ENCODE data around the gene ATAD3B. TPM values are rescaled to one million over a fixed set of nuclear protein-coding genes. Genes with fewer than 3 reads are reported as not detected.
"Not testable (repeated sequence)": the region's sequence is repeated elsewhere in the genome, so short reads cannot be mapped to it uniquely, and the experiment has no call there.

The ATAD3B gene
- polyA plus RNA-seq, 4 donors = 17.4 to 34.5 (median 19.4) TPM

DNA sequence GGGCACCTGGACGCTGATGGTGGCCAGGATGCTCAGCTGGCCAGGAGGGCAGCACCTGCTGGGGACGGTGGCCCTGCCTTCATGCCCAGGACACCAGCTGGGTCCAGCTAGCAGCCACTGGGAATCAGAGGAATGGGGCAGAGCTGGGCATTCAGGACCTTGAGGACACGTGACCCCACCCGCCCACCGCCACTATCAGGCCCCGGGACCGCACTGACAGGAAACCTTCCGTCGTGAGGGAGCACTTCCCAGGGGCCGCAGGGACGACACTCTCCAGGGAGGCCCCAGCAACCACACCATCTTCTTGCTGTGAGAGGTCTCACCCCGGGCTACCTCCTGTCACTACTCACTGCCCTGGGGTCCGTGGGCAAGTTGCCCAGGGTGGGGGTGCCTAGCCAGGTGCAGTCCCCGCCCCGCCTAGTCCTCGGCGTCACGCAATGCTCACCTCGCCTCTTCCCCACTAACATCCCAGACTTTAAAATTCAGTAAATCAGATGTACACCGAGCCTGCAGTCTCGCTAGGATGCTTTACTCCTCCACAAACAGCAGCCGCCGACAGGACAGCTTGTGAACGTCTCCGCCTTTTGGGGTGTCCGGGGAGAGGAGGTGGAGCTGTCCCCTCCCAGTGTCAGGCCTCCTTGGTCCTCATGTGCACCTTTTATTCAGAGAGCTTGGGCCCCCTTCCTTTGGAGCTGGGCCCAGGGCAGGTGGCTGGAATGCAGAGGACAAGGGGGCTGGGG, 31.1 kb upstream of the ATAD3B start:
- Histone ChIP-seq H3K27ac (ENCODE audit: low read depth in 1 of 3, low read length in 2 of 3) (no peak overlapping the region), H3K4me3 (ENCODE audit: low read depth in 1 of 3, low read length in 3 of 3) (no peak overlapping the region), H3K9me3 (ENCODE audit: control insufficient read depth in 2 of 2, insufficient read depth in 1 of 2, low read depth in 1 of 2, low read length in 1 of 2) (no peaks in the 10 kb centered on the region), H3K36me3 (ENCODE audit: control insufficient read depth in 3 of 3, insufficient read depth in 2 of 3, low read depth in 1 of 3, low read length in 3 of 3) (peaks cover 0 to 47% (median 0%) of the 10 kb centered on the region in 3 donors), H3K27me3 (ENCODE audit: control insufficient read depth in 3 of 3, insufficient read depth in 3 of 3, low read length in 3 of 3) (no peaks in the 10 kb centered on the region), H3K4me1 (ENCODE audit: control insufficient read depth in 3 of 3, insufficient read depth in 2 of 3, low read depth in 1 of 3, low read length in 2 of 3) (peaks cover 0 to 46% (median 0%) of the 10 kb centered on the region in 3 donors)
- no peak for DNase-seq
- no peak for FAIRE-seq
- WGBS, 3 donors = 54 to 73% (median 54%) methylated on average over 24 to 26 of the region's 26 CpGs

DNA sequence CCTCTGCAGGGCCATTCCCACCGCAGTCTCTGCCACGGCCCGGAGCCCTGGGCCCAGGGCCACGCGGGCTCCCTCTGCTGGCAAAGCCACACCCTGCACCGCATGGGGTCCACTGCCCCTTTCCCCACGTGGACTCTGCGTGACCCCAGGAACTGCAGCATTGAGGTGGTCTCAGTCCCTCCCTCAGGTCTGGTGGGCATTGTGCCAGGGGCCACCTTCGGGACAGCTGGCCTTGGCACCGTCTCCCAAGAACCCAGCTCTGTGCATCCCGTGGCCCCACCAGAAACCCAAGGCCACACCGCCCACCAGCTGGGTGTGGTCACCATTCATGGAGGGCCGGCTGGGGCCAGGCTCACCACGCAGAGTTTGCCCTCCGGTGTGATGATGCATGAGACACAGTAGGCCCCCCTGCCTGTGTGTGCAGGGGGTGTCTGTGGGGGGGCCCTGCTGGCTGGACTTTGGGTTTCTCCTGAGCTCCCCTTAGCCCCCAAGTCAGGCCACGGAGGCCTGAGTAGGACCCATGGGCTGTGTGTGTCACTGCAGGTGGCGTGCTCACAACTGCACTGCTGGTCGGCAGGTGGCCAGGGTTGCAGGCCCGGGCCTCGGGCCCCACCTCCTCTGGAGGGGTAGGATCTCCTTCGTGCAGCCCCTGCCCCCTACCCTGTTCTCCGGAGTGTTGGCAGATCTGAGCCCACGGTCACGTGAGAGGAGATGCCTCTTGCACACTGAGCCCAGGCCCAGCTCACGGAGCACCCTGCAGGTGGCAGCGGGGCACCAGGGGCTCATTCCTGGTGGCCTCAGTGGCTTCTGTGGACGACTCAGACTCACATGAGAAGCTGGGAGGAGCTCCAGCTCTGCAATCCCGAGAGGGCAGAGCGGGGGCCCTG, 30.3 kb upstream of the ATAD3B start:
- Histone ChIP-seq H3K27ac (ENCODE audit: low read depth in 1 of 3, low read length in 2 of 3) (no peak overlapping the region), H3K4me1 (ENCODE audit: control insufficient read depth in 3 of 3, insufficient read depth in 2 of 3, low read depth in 1 of 3, low read length in 2 of 3) (peaks cover 0 to 42% (median 0%) of the 10 kb centered on the region in 3 donors), H3K27me3 (ENCODE audit: control insufficient read depth in 3 of 3, insufficient read depth in 3 of 3, low read length in 3 of 3) (no peaks in the 10 kb centered on the region), H3K4me3 (ENCODE audit: low read depth in 1 of 3, low read length in 3 of 3) (no peak overlapping the region), H3K36me3 (ENCODE audit: control insufficient read depth in 3 of 3, insufficient read depth in 2 of 3, low read depth in 1 of 3, low read length in 3 of 3) (peaks cover 0 to 47% (median 0%) of the 10 kb centered on the region in 3 donors), H3K9me3 (ENCODE audit: control insufficient read depth in 2 of 2, insufficient read depth in 1 of 2, low read depth in 1 of 2, low read length in 1 of 2) (no peaks in the 10 kb centered on the region)
- WGBS, 3 donors = 18 to 35% (median 22%) methylated on average over 29 of the region's 29 CpGs
- FAIRE-seq = no peak
- peak; percentile 45 to 73 for DNase-seq

DNA sequence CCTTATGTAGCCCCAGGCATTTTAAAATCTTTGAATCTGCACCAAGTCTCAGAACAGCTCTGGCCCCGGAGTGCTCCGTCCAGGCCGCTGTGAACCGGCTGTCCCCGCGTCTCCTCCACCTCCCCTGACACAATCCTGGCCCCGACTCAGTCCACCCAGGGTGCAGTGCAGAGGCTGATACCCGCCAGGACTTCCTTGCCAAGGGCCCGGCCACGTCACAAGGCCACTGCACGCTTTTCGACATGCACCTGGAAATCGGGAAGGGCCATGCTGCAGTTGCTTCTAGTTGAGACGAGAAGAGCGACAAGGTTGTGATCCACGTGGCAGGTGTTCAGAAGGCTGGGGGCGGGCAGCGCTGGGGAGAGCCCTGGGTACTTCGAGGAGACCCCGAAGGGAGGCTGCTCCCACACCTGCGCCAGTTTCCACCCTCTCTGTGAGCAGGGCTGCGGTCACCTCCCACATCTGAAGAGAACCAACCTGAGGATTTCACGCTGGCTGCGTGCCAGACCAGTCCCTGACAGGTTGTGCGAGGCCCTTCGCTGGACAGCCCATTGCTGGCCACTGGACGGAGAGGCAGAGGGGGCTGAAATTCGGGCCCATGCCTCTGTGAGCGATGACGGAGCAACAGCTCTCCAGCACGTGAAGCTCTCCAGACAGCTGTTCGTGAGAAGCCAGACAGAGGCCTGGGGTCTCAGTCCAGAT, 29.3 kb upstream of the ATAD3B start:
- no peaks in the 10 kb centered on the region for H3K9me3 ChIP-seq (ENCODE audit: control insufficient read depth in 2 of 2, insufficient read depth in 1 of 2, low read depth in 1 of 2, low read length in 1 of 2)
- H3K36me3 ChIP-seq (ENCODE audit: control insufficient read depth in 3 of 3, insufficient read depth in 2 of 3, low read depth in 1 of 3, low read length in 3 of 3) = peaks cover 0 to 41% (median 0%) of the 10 kb centered on the region in 3 donors
- WGBS, 3 donors = 86 to 89% (median 89%) methylated on average over 32 of the region's 32 CpGs
- no peaks in the 10 kb centered on the region for H3K27me3 ChIP-seq (ENCODE audit: control insufficient read depth in 3 of 3, insufficient read depth in 3 of 3, low read length in 3 of 3)
- DNase-seq (peak in 1 of 2 donors; percentile 6), FAIRE-seq (no peak)
- H3K4me3 ChIP-seq (ENCODE audit: low read depth in 1 of 3, low read length in 3 of 3) = no peak overlapping the region
- no peak overlapping the region for H3K27ac ChIP-seq (ENCODE audit: low read depth in 1 of 3, low read length in 2 of 3)
- H3K4me1 ChIP-seq (ENCODE audit: control insufficient read depth in 3 of 3, insufficient read depth in 2 of 3, low read depth in 1 of 3, low read length in 2 of 3) = peaks cover 0 to 33% (median 0%) of the 10 kb centered on the region in 3 donors

DNA sequence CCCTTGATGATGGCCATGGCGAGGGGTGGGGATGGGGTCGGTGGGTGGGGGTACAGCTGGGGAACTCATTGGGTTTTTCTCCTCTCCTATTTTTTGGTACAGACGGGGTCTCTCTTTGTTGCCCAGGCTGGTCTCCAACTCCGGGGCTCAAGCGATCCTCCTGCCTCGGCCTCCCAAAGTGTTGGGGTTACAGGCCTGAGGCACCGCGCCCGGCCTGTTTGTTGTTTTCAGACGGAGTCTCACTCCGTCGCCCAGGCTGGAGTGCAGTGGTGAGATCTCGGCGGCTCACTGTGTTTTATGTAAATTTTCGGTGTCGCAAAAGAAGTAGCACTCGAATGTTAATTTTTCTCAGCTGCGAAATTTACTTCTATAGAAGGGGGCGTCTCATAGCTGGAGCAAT, 24.9 kb upstream of the ATAD3B start:
- WGBS, 3 donors = 93 to 95% (median 95%) methylated on average over 18 to 19 of the region's 19 CpGs
- DNase-seq; FAIRE-seq; H3K4me3 ChIP-seq (ENCODE audit: low read depth in 1 of 3, low read length in 3 of 3); H3K4me1 ChIP-seq (ENCODE audit: control insufficient read depth in 3 of 3, insufficient read depth in 2 of 3, low read depth in 1 of 3, low read length in 2 of 3); H3K9me3 ChIP-seq (ENCODE audit: control insufficient read depth in 2 of 2, insufficient read depth in 1 of 2, low read depth in 1 of 2, low read length in 1 of 2); H3K27me3 ChIP-seq (ENCODE audit: control insufficient read depth in 3 of 3, insufficient read depth in 3 of 3, low read length in 3 of 3); H3K27ac ChIP-seq (ENCODE audit: low read depth in 1 of 3, low read length in 2 of 3); H3K36me3 ChIP-seq (ENCODE audit: control insufficient read depth in 3 of 3, insufficient read depth in 2 of 3, low read depth in 1 of 3, low read length in 3 of 3): not testable (repeated sequence)

DNA sequence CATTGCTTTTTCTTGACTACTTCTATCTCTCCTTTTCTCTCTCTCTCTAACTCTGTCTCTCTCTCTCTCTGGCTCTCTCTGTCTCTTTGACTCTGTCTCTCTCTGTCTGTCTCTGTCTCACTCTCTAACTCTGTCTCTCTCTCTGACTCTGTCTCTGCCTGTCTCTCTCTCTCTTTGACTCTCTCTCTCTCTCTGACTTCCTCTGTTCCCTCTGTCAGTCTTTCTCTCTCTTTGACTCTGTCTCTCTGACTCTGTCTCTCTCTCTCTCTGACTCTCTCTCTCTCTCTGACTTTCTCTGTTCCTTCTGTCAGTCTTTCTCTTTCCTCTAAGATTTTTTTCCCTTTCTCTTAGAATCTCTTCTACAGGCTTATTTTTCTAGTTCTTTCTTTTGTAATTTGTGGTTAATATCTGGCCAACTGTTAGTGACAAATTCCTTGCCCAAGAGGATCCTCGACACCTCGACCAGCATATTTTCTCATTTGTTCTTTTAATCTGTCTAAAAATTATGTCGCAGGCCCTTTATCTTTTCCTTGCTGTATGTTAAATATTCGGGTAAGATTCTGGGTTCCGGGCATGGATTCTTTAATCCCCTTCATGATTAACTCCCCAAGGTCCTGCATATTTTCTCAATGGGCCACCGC, 22.3 kb upstream of the ATAD3B start, which contains the start of gene ATAD3C:
Gene ATAD3C, plus strand, starts transcription at position 591 of the 641 bp plus-strand sequence. CDS start 995 bp downstream, outside the sequence.
- DNase-seq (no peak), FAIRE-seq (no peak)
- Histone ChIP-seq H3K27ac (ENCODE audit: low read depth in 1 of 3, low read length in 2 of 3) (no peak within 1 kb of the TSS), H3K4me3 (ENCODE audit: low read depth in 1 of 3, low read length in 3 of 3) (no peak within 1 kb of the TSS), H3K27me3 (ENCODE audit: control insufficient read depth in 3 of 3, insufficient read depth in 3 of 3, low read length in 3 of 3) (peaks cover 0 to 2% (median 0%) of the 10 kb centered on the region in 3 donors), H3K9me3 (ENCODE audit: control insufficient read depth in 2 of 2, insufficient read depth in 1 of 2, low read depth in 1 of 2, low read length in 1 of 2) (no peaks in the 10 kb centered on the region), H3K36me3 (ENCODE audit: control insufficient read depth in 3 of 3, insufficient read depth in 2 of 3, low read depth in 1 of 3, low read length in 3 of 3) (no peaks in the 10 kb centered on the region), H3K4me1 (ENCODE audit: control insufficient read depth in 3 of 3, insufficient read depth in 2 of 3, low read depth in 1 of 3, low read length in 2 of 3) (no peaks in the 10 kb centered on the region)
- 85 to 91% (median 85%) methylated on average over 6 of the region's 6 CpGs for WGBS, 3 donors

DNA sequence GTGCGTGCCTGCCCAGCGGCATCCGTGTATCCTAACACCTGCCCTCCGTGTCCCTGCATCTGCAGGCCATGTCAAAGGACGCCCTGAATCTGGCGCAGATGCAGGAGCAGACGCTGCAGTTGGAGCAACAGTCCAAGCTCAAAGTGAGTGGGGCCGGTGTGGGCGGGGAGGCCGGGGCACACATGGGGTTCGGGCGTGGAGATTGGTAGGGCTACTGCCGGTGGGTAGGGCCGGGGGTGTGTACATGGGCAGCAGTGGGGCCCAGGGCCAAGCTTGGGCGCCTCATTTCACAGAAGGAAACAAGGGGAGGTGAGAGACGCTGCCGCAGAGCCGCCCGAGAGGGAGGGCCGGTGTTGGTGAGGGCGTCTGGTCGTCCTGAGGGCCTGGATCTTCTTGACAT, 20.9 kb upstream of the ATAD3B start:
- WGBS, 3 donors = 70 to 83% (median 73%) methylated on average over 21 to 22 of the region's 22 CpGs
- H3K9me3 ChIP-seq (ENCODE audit: control insufficient read depth in 2 of 2, insufficient read depth in 1 of 2, low read depth in 1 of 2, low read length in 1 of 2); DNase-seq; H3K36me3 ChIP-seq (ENCODE audit: control insufficient read depth in 3 of 3, insufficient read depth in 2 of 3, low read depth in 1 of 3, low read length in 3 of 3); FAIRE-seq; H3K4me1 ChIP-seq (ENCODE audit: control insufficient read depth in 3 of 3, insufficient read depth in 2 of 3, low read depth in 1 of 3, low read length in 2 of 3); H3K27ac ChIP-seq (ENCODE audit: low read depth in 1 of 3, low read length in 2 of 3); H3K4me3 ChIP-seq (ENCODE audit: low read depth in 1 of 3, low read length in 3 of 3); H3K27me3 ChIP-seq (ENCODE audit: control insufficient read depth in 3 of 3, insufficient read depth in 3 of 3, low read length in 3 of 3): not testable (repeated sequence)

DNA sequence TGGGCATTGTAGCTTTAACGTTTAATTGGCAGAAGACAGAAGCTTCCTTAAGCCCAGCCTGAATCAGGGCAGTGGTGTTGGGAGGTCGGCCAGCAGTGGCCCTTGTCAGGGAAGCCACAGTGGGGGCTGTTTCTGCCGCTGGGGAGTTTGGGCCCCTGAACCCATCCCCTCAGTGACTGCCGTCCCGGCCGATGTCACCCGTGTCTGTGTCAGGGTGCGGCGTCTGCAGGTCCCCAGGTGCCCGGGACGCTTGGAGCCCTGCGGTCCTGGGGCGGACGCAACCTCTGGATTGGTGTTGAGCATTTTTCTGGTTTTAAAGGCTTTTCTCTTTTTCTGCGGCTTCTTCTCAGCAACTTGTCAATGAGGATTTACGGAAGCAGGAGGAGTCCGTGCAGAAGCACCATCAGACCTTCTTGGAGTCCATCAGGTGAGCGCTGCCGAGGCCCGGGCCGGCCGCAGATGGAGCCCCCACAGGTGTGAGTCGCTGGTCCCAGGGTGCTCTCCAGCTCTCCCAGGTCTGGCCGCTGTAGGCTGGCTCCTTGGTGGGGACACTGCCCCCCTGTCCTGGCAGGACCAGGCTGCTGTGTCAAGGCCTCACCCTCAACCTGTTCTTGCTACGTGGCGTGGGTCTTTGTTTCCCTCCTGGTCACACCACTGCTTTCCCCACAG, 19.7 kb upstream of the ATAD3B start:
- peaks cover 0 to 2% (median 0%) of the 10 kb centered on the region in 3 donors for H3K27me3 ChIP-seq (ENCODE audit: control insufficient read depth in 3 of 3, insufficient read depth in 3 of 3, low read length in 3 of 3)
- DNase-seq (no peak), FAIRE-seq (no peak)
- no peak overlapping the region for H3K4me3 ChIP-seq (ENCODE audit: low read depth in 1 of 3, low read length in 3 of 3)
- no peaks in the 10 kb centered on the region for H3K4me1 ChIP-seq (ENCODE audit: control insufficient read depth in 3 of 3, insufficient read depth in 2 of 3, low read depth in 1 of 3, low read length in 2 of 3)
- WGBS, 3 donors = 88 to 89% (median 89%) methylated on average over 25 to 26 of the region's 26 CpGs
- no peaks in the 10 kb centered on the region for H3K36me3 ChIP-seq (ENCODE audit: control insufficient read depth in 3 of 3, insufficient read depth in 2 of 3, low read depth in 1 of 3, low read length in 3 of 3)
- no peak overlapping the region for H3K27ac ChIP-seq (ENCODE audit: low read depth in 1 of 3, low read length in 2 of 3)
- peaks cover 0 to 2% of the 10 kb centered on the region in 2 donors for H3K9me3 ChIP-seq (ENCODE audit: control insufficient read depth in 2 of 2, insufficient read depth in 1 of 2, low read depth in 1 of 2, low read length in 1 of 2)
